GM18858 (cell line): ENCODE measurements around the gene PTPN4.

ENCODE experiments used
- ATAC-seq: cut with Tn5 transposase; IDR thresholded peaks from one replicate; pipeline ENCODE4 v1.9.1; 2021; ENCODE audit not compliant: unreplicated experiment

Gene PTPN4

GRCh38 chr2:119730671-119731177 lies 29.0 kb upstream of the PTPN4 start:
- no peak for ATAC-seq

- no peak for ATAC-seq
Measured at GRCh38 chr2:119731983-119732382, 27.7 kb upstream of the PTPN4 start.

- ATAC-seq = no peak
Measured at GRCh38 chr2:119732601-119733164, 27.0 kb upstream of the PTPN4 start.

GRCh38 chr2:119734047-119734446 lies 25.7 kb upstream of the PTPN4 start:
- no peak for ATAC-seq

GRCh38 chr2:119735565-119735964 lies 24.2 kb upstream of the PTPN4 start:
- ATAC-seq = no peak

GRCh38 chr2:119736021-119736420 lies 23.7 kb upstream of the PTPN4 start:
- no peak for ATAC-seq

GRCh38 chr2:119739580-119740255 lies 20.0 kb upstream of the PTPN4 start:
- ATAC-seq = no peak

GRCh38 chr2:119741001-119741400 lies 18.7 kb upstream of the PTPN4 start:
- no peak for ATAC-seq

GRCh38 chr2:119741868-119742267 lies 17.9 kb upstream of the PTPN4 start:
- no peak for ATAC-seq

- no peak for ATAC-seq
Measured at GRCh38 chr2:119744335-119744939, 15.3 kb upstream of the PTPN4 start.

- ATAC-seq = no peak
Measured at GRCh38 chr2:119745566-119745965, 14.2 kb upstream of the PTPN4 start.

GRCh38 chr2:119746836-119747686 lies 12.7 kb upstream of the PTPN4 start:
- no peak for ATAC-seq

- ATAC-seq = no peak
Measured at GRCh38 chr2:119748135-119748534, 11.6 kb upstream of the PTPN4 start.

GRCh38 chr2:119749477-119750012 lies 10.2 kb upstream of the PTPN4 start:
- no peak for ATAC-seq

GRCh38 chr2:119751706-119752105 lies 8.0 kb upstream of the PTPN4 start:
- ATAC-seq = no peak

- ATAC-seq = no peak
Measured at GRCh38 chr2:119753041-119753929, 6.4 kb upstream of the PTPN4 start.

- no peak for ATAC-seq
Measured at GRCh38 chr2:119753930-119754321, 5.8 kb upstream of the PTPN4 start.

GRCh38 chr2:119755906-119756305 lies 3.8 kb upstream of the PTPN4 start:
- no peak for ATAC-seq

- no peak for ATAC-seq
Measured at GRCh38 chr2:119756837-119757236, 2.9 kb upstream of the PTPN4 start.

GRCh38 chr2:119758881-119759450 lies 756 bp upstream of the PTPN4 start:
- no peak for ATAC-seq
